Measurements from ENCODE around the gene AMBP. TPM values are rescaled to one million over a fixed set of nuclear protein-coding genes. Genes with fewer than 3 reads are reported as not detected.
A peak's percentile ranks its signal among the peaks of the same experiment; 100 is the strongest.

The AMBP gene
- total and polyA plus RNA-seq, 2 of the 13 experiments (the other 11 are each of a cell fraction or from before 2014, with no cell fraction given) = 1,510 to 2,580 TPM

DNA sequence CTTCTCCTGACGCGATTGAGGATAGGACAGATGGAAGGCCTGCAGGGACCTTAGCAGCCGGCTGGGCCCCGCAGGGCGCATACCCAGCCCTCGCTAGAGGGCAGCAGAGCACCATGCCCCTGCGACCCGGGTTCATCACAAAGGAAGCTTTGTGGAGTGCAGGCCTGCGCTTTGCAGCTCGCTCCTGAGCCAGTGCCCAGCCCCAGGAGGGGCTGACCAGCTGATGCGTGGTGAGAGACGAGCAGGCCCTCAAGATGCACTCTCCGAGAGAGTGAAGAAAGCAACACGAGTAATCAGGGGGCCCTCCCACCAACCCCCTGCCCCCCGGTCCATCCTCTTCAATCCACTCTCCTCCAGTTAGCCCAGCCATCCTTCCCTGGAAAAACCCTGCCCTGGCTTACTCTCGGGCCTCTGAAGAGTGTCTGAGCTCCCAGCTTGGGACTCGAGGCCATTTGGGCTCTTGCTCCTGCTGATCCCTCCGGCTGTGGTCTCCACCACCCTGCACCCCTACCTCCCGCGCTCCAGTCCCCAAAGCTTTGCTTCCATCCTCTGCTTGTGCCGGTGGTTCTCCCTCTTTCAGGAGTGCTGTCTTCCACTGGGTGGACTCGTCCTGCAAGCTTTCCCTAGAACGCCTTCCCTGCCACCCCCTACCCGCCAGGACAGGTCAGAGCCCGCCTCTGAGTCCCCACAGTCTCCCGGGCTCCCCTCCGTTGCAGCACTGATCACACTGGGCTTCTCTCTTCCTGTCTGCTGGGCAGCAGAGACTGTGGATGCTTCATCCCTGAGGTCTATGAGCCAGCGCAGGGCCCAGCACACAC, 30.1 kb upstream of the AMBP start (continued):
- TF ChIP-seq, protein P1, sequence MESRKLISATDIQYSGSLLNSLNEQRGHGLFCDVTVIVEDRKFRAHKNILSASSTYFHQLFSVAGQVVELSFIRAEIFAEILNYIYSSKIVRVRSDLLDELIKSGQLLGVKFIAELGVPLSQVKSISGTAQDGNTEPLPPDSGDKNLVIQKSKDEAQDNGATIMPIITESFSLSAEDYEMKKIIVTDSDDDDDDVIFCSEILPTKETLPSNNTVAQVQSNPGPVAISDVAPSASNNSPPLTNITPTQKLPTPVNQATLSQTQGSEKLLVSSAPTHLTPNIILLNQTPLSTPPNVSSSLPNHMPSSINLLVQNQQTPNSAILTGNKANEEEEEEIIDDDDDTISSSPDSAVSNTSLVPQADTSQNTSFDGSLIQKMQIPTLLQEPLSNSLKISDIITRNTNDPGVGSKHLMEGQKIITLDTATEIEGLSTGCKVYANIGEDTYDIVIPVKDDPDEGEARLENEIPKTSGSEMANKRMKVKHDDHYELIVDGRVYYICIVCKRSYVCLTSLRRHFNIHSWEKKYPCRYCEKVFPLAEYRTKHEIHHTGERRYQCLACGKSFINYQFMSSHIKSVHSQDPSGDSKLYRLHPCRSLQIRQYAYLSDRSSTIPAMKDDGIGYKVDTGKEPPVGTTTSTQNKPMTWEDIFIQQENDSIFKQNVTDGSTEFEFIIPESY (CRISPR knock-in tag; IDR thresholded peaks at IDR 0.05) = peak; percentile 71
- no peak for TF ChIP-seq SAFB2 (CRISPR knock-in tag; IDR thresholded peaks at IDR 0.05; ENCODE audit: borderline replicate concordance, low read depth)
- peak; percentile 45; the same call in 1 of the 2 replicates for TF ChIP-seq ATF7-NPFF (CRISPR knock-in tag; IDR thresholded peaks at IDR 0.05; ENCODE audit: low read depth)
- TF ChIP-seq ZNF280D (CRISPR knock-in tag; IDR thresholded peaks at IDR 0.05) = no peak
- peak; percentile 49; the same call in 1 of the 2 replicates for TF ChIP-seq DMAP1 (CRISPR knock-in tag; IDR thresholded peaks at IDR 0.05)
- TF ChIP-seq, protein P2, sequence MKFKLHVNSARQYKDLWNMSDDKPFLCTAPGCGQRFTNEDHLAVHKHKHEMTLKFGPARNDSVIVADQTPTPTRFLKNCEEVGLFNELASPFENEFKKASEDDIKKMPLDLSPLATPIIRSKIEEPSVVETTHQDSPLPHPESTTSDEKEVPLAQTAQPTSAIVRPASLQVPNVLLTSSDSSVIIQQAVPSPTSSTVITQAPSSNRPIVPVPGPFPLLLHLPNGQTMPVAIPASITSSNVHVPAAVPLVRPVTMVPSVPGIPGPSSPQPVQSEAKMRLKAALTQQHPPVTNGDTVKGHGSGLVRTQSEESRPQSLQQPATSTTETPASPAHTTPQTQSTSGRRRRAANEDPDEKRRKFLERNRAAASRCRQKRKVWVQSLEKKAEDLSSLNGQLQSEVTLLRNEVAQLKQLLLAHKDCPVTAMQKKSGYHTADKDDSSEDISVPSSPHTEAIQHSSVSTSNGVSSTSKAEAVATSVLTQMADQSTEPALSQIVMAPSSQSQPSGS (CRISPR knock-in tag; IDR thresholded peaks at IDR 0.05) = peak; percentile 70; the same call in 1 of the 2 replicates
- no peak for TF ChIP-seq GPN1 (CRISPR knock-in tag; IDR thresholded peaks at IDR 0.05; ENCODE audit: borderline replicate concordance)
- TF ChIP-seq ZNF839 (CRISPR knock-in tag; IDR thresholded peaks at IDR 0.05; ENCODE audit: borderline replicate concordance) = 0 out of 2 replicates have a peak, but pooled peaks have one; percentile 60
- no peak; the same call in 1 of the 2 replicates for TF ChIP-seq DRAP1 (CRISPR knock-in tag; IDR thresholded peaks at IDR 0.05)
- TF ChIP-seq ZNF350 (CRISPR knock-in tag; IDR thresholded peaks at IDR 0.05; ENCODE audit: borderline replicate concordance, low read depth) = peak; percentile 4; the same call in 1 of the 2 replicates
- TF ChIP-seq, protein P3, sequence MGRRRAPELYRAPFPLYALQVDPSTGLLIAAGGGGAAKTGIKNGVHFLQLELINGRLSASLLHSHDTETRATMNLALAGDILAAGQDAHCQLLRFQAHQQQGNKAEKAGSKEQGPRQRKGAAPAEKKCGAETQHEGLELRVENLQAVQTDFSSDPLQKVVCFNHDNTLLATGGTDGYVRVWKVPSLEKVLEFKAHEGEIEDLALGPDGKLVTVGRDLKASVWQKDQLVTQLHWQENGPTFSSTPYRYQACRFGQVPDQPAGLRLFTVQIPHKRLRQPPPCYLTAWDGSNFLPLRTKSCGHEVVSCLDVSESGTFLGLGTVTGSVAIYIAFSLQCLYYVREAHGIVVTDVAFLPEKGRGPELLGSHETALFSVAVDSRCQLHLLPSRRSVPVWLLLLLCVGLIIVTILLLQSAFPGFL (CRISPR knock-in tag; IDR thresholded peaks at IDR 0.05) = no peak
- TF ChIP-seq MXD4 (CRISPR knock-in tag; IDR thresholded peaks at IDR 0.05) = 0 out of 2 replicates have a peak, but pooled peaks have one; percentile 30
